HepG2 (cell line): Measurements from ENCODE around the gene TMEM121. TPM values are rescaled to one million over a fixed set of nuclear protein-coding genes. Genes with fewer than 3 reads are reported as not detected.

Experiments
- ATF7-NPFF ChIP-seq: sonication (generic); formaldehyde crosslinking; IDR thresholded peaks from 2 replicates; pipeline ENCODE4 v1.8.1; 2023; ENCODE audit warnings: mild to moderate bottlenecking, low read depth, missing genetic modification reagents, moderate library complexity
- FLYWCH1 ChIP-seq: sonication (generic); formaldehyde crosslinking; IDR thresholded peaks from 2 replicates; pipeline ENCODE4 v1.8.1; 2023; ENCODE audit warnings: mild to moderate bottlenecking, missing genetic modification reagents
- MED1 ChIP-seq: sonication (generic); formaldehyde crosslinking; IDR thresholded peaks from 2 replicates; pipeline ENCODE4 v1.4.0; 2020; ENCODE audit warnings: missing genetic modification reagents
- TBL1XR1 ChIP-seq: fragments of 150-350 bp; IDR thresholded peaks from 2 replicates; pipeline ENCODE4 v1.6.1; 2014; ENCODE audit warnings: borderline replicate concordance, low read length; ENCODE audit not compliant: partially characterized antibody
- ZNF33A ChIP-seq: sonication (generic); formaldehyde crosslinking; IDR thresholded peaks from 2 replicates; pipeline ENCODE4 v1.5.1; 2020; ENCODE audit warnings: missing genetic modification reagents, mild to moderate bottlenecking, moderate library complexity, borderline replicate concordance
- ZNF430 ChIP-seq: sonication (generic); formaldehyde crosslinking; IDR thresholded peaks from 2 replicates; pipeline ENCODE4 v1.9.0; 2021; ENCODE audit warnings: mild to moderate bottlenecking, missing genetic modification reagents
- polyA plus RNA-seq, 8 experiments: library from polyadenylated mRNA; depleted of rRNA in 3 of 8; stranded (reverse) in 7 of 8; unstranded in 1 of 8; fragments of >200 nt; fragmentation: Illumina TruSeq in 4 of 8; extraction: Trizol in 4 of 8; gene quantifications; 2 replicates each; pipeline versions ENCODE4 v1.2.1 to v1.2.3, GENCODE V29; 2011 to 2016; ENCODE audit warnings: low read depth in 4 of 8, missing spikeins in 1 of 8, mixed read lengths in 1 of 8; ENCODE audit not compliant: insufficient read depth in 1 of 8
- total RNA-seq, 5 experiments: library from RNA; depleted of rRNA; stranded (reverse); fragments of >200 nt; fragmentation: Illumina TruSeq; extraction: Trizol; gene quantifications; 2 replicates each; pipeline ENCODE4 v1.2.3, GENCODE V29; 2016; ENCODE audit warnings: low read depth in 1 of 5
- TF ChIP-seq, protein P1 (sequence below): sonication (generic); formaldehyde crosslinking; IDR thresholded peaks from 2 replicates; pipeline ENCODE4 v1.5.0; 2020; ENCODE audit warnings: mild to moderate bottlenecking, missing genetic modification reagents, borderline replicate concordance
- TF ChIP-seq, protein P2 (sequence below): sonication (generic); formaldehyde crosslinking; IDR thresholded peaks from 2 replicates; pipeline ENCODE4 v1.4.0; 2020; ENCODE audit warnings: mild to moderate bottlenecking, missing genetic modification reagents
- TF ChIP-seq, protein P3 (sequence below): sonication (generic); formaldehyde crosslinking; IDR thresholded peaks from 2 replicates; pipeline ENCODE4 v1.4.0; 2020; ENCODE audit warnings: missing genetic modification reagents
- TF ChIP-seq, protein P4 (sequence below): IDR thresholded peaks from 2 replicates; pipeline ENCODE4 v1.4.0; 2020; ENCODE audit warnings: mild to moderate bottlenecking, missing genetic modification reagents

TMEM121 gene
- total and polyA plus RNA-seq, 2 of the 13 experiments (the other 11 are each of a cell fraction or from before 2014, with no cell fraction given), result 6.6 to 19.0 TPM

DNA sequence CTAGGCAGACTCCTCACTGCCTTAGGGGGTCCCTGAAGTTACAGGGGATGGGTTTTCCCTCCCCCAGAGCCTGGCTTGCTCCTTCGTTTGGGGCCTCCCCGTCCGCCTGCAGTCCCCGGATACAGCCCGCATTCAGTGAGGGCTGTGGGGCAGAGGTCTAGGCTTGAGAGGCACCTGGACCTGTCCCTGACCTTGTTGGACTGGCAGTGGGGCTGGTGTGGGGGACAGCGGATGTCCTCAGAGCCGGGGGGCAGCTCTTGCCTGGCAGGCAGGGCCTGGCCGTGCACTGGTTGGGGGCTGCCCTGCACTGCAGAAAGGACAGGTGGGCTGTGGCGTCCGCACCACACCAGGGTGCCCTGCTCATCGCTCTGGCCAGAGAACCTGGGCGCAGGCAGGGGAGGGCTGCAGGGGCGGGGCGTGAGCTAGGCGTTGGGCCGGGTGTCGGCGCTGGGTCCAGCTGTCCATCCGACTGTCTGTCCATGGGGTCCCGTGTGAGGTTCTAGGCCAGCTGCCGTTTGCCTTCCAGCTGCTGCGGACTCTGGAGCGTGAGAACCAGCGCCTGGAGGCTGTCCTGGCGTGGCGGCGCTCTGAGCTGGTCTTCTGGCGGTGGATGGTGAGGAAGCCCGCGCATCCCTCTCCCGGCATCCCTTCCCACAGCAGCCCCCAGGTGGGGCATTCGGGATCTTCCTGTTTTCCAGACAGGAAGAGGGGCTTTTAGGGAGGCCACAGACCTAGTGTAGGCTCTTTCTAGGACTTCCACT lies 29.4 kb upstream of the TMEM121 start (continued):
- TF ChIP-seq, protein P1, sequence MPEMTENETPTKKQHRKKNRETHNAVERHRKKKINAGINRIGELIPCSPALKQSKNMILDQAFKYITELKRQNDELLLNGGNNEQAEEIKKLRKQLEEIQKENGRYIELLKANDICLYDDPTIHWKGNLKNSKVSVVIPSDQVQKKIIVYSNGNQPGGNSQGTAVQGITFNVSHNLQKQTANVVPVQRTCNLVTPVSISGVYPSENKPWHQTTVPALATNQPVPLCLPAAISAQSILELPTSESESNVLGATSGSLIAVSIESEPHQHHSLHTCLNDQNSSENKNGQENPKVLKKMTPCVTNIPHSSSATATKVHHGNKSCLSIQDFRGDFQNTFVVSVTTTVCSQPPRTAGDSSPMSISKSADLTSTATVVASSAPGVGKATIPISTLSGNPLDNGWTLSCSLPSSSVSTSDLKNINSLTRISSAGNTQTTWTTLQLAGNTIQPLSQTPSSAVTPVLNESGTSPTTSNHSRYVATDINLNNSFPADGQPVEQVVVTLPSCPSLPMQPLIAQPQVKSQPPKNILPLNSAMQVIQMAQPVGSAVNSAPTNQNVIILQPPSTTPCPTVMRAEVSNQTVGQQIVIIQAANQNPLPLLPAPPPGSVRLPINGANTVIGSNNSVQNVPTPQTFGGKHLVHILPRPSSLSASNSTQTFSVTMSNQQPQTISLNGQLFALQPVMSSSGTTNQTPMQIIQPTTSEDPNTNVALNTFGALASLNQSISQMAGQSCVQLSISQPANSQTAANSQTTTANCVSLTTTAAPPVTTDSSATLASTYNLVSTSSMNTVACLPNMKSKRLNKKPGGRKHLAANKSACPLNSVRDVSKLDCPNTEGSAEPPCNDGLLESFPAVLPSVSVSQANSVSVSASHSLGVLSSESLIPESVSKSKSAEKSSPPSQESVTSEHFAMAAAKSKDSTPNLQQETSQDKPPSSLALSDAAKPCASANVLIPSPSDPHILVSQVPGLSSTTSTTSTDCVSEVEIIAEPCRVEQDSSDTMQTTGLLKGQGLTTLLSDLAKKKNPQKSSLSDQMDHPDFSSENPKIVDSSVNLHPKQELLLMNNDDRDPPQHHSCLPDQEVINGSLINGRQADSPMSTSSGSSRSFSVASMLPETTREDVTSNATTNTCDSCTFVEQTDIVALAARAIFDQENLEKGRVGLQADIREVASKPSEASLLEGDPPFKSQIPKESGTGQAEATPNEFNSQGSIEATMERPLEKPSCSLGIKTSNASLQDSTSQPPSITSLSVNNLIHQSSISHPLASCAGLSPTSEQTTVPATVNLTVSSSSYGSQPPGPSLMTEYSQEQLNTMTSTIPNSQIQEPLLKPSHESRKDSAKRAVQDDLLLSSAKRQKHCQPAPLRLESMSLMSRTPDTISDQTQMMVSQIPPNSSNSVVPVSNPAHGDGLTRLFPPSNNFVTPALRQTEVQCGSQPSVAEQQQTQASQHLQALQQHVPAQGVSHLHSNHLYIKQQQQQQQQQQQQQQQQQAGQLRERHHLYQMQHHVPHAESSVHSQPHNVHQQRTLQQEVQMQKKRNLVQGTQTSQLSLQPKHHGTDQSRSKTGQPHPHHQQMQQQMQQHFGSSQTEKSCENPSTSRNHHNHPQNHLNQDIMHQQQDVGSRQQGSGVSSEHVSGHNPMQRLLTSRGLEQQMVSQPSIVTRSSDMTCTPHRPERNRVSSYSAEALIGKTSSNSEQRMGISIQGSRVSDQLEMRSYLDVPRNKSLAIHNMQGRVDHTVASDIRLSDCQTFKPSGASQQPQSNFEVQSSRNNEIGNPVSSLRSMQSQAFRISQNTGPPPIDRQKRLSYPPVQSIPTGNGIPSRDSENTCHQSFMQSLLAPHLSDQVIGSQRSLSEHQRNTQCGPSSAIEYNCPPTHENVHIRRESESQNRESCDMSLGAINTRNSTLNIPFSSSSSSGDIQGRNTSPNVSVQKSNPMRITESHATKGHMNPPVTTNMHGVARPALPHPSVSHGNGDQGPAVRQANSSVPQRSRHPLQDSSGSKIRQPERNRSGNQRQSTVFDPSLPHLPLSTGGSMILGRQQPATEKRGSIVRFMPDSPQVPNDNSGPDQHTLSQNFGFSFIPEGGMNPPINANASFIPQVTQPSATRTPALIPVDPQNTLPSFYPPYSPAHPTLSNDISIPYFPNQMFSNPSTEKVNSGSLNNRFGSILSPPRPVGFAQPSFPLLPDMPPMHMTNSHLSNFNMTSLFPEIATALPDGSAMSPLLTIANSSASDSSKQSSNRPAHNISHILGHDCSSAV (CRISPR knock-in tag), result no peak
- TF ChIP-seq ATF7-NPFF (CRISPR knock-in tag) (no peak), ZNF430 (0 out of 2 replicates have a peak, but pooled peaks have one; percentile 15), MED1 (CRISPR knock-in tag) (no peak; the same call in 1 of the 2 replicates), TBL1XR1 (no peak), ZNF33A (CRISPR knock-in tag) (no peak), FLYWCH1 (CRISPR knock-in tag) (no peak)
- TF ChIP-seq, protein P2, sequence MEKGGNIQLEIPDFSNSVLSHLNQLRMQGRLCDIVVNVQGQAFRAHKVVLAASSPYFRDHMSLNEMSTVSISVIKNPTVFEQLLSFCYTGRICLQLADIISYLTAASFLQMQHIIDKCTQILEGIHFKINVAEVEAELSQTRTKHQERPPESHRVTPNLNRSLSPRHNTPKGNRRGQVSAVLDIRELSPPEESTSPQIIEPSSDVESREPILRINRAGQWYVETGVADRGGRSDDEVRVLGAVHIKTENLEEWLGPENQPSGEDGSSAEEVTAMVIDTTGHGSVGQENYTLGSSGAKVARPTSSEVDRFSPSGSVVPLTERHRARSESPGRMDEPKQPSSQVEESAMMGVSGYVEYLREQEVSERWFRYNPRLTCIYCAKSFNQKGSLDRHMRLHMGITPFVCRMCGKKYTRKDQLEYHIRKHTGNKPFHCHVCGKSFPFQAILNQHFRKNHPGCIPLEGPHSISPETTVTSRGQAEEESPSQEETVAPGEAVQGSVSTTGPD (CRISPR knock-in tag), result no peak
- TF ChIP-seq, protein P3, sequence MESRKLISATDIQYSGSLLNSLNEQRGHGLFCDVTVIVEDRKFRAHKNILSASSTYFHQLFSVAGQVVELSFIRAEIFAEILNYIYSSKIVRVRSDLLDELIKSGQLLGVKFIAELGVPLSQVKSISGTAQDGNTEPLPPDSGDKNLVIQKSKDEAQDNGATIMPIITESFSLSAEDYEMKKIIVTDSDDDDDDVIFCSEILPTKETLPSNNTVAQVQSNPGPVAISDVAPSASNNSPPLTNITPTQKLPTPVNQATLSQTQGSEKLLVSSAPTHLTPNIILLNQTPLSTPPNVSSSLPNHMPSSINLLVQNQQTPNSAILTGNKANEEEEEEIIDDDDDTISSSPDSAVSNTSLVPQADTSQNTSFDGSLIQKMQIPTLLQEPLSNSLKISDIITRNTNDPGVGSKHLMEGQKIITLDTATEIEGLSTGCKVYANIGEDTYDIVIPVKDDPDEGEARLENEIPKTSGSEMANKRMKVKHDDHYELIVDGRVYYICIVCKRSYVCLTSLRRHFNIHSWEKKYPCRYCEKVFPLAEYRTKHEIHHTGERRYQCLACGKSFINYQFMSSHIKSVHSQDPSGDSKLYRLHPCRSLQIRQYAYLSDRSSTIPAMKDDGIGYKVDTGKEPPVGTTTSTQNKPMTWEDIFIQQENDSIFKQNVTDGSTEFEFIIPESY, result peak; percentile 77
- TF ChIP-seq, protein P4, sequence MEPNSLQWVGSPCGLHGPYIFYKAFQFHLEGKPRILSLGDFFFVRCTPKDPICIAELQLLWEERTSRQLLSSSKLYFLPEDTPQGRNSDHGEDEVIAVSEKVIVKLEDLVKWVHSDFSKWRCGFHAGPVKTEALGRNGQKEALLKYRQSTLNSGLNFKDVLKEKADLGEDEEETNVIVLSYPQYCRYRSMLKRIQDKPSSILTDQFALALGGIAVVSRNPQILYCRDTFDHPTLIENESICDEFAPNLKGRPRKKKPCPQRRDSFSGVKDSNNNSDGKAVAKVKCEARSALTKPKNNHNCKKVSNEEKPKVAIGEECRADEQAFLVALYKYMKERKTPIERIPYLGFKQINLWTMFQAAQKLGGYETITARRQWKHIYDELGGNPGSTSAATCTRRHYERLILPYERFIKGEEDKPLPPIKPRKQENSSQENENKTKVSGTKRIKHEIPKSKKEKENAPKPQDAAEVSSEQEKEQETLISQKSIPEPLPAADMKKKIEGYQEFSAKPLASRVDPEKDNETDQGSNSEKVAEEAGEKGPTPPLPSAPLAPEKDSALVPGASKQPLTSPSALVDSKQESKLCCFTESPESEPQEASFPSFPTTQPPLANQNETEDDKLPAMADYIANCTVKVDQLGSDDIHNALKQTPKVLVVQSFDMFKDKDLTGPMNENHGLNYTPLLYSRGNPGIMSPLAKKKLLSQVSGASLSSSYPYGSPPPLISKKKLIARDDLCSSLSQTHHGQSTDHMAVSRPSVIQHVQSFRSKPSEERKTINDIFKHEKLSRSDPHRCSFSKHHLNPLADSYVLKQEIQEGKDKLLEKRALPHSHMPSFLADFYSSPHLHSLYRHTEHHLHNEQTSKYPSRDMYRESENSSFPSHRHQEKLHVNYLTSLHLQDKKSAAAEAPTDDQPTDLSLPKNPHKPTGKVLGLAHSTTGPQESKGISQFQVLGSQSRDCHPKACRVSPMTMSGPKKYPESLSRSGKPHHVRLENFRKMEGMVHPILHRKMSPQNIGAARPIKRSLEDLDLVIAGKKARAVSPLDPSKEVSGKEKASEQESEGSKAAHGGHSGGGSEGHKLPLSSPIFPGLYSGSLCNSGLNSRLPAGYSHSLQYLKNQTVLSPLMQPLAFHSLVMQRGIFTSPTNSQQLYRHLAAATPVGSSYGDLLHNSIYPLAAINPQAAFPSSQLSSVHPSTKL (CRISPR knock-in tag), result no peak
